ENCODE measurements around the gene MALSU1. TPM values are rescaled to one million over a fixed set of nuclear protein-coding genes. Genes with fewer than 3 reads are reported as not detected.

The MALSU1 gene
- 49.2 and 56.2 TPM in 2 replicates for total RNA-seq

- intact Hi-C loops (cut with micrococcal nuclease) = loop anchor here (1.0 to 2.0 kb wide), 12 partner anchors 10 to 476 kb away; partner anchors contain the start of genes CCDC126, HYCC1, KLHL7 and NUP42
Observed at GRCh38 chr7:23298885-23299769, at the start of gene MALSU1. MALSU1 (plus strand) TSS chr7:23299339; CDS start chr7:23299353, 14 bp downstream.

- intact Hi-C loops (cut with micrococcal nuclease) = no loop called here
Observed at GRCh38 chr7:23249486-23249885, 49.7 kb upstream of the MALSU1 start.

- intact Hi-C loops (cut with micrococcal nuclease) = no loop called here
Observed at GRCh38 chr7:23254051-23254681, 45.0 kb upstream of the MALSU1 start.

GRCh38 chr7:23256731-23257130 lies 42.4 kb upstream of the MALSU1 start:
- intact Hi-C loops (cut with micrococcal nuclease) = no loop called here

- intact Hi-C loops (cut with micrococcal nuclease) = loop anchor here (10.0 kb wide), 1 partner anchor 634 kb away; no protein-coding TSS in a partner anchor
Observed at GRCh38 chr7:23260371-23260770, 38.8 kb upstream of the MALSU1 start.

GRCh38 chr7:23261843-23262452 lies 37.2 kb upstream of the MALSU1 start:
- intact Hi-C loops (cut with micrococcal nuclease) = loop anchor here (1.0 to 10.0 kb wide), 3 partner anchors 77 to 633 kb away; no protein-coding TSS in a partner anchor

- intact Hi-C loops (cut with micrococcal nuclease) = loop anchor here (10.0 kb wide), 1 partner anchor 630 kb away; no protein-coding TSS in a partner anchor
Observed at GRCh38 chr7:23264916-23265458, 34.2 kb upstream of the MALSU1 start.

GRCh38 chr7:23266918-23267317 lies 32.2 kb upstream of the MALSU1 start:
- intact Hi-C loops (cut with micrococcal nuclease) = loop anchor here (10.0 kb wide), 1 partner anchor 628 kb away; no protein-coding TSS in a partner anchor

GRCh38 chr7:23267357-23267756 lies 31.8 kb upstream of the MALSU1 start:
- intact Hi-C loops (cut with micrococcal nuclease) = loop anchor here (10.0 kb wide), 1 partner anchor 627 kb away; no protein-coding TSS in a partner anchor

GRCh38 chr7:23268167-23268566 lies 31.0 kb upstream of the MALSU1 start:
- intact Hi-C loops (cut with micrococcal nuclease) = loop anchor here (10.0 kb wide), 1 partner anchor 627 kb away; no protein-coding TSS in a partner anchor

- intact Hi-C loops (cut with micrococcal nuclease) = loop anchor here (10.0 kb wide), 1 partner anchor 626 kb away; no protein-coding TSS in a partner anchor
Observed at GRCh38 chr7:23268746-23269145, 30.4 kb upstream of the MALSU1 start.

GRCh38 chr7:23272275-23272674 lies 26.9 kb upstream of the MALSU1 start:
- intact Hi-C loops (cut with micrococcal nuclease) = loop anchor here (2.0 to 10.0 kb wide), 4 partner anchors 75 to 1303 kb away; partner anchors contain the start of gene PALS2

GRCh38 chr7:23273141-23273599 lies 26.0 kb upstream of the MALSU1 start:
- intact Hi-C loops (cut with micrococcal nuclease) = loop anchor here (1.0 to 10.0 kb wide), 14 partner anchors 26 to 1302 kb away; partner anchors contain the start of genes IGF2BP3, KLHL7, MALSU1 and PALS2

GRCh38 chr7:23275912-23276311 lies 23.2 kb upstream of the MALSU1 start:
- intact Hi-C loops (cut with micrococcal nuclease) = loop anchor here (10.0 kb wide), 2 partner anchors 421 to 1299 kb away; partner anchors contain the start of gene PALS2

GRCh38 chr7:23276376-23276775 lies 22.8 kb upstream of the MALSU1 start:
- intact Hi-C loops (cut with micrococcal nuclease) = loop anchor here (10.0 kb wide), 2 partner anchors 422 to 1298 kb away; partner anchors contain the start of gene PALS2

- intact Hi-C loops (cut with micrococcal nuclease) = loop anchor here (1.0 to 10.0 kb wide), 9 partner anchors 22 to 1298 kb away; partner anchors contain the start of genes MALSU1 and PALS2
Observed at GRCh38 chr7:23276947-23277346, 22.2 kb upstream of the MALSU1 start.

GRCh38 chr7:23277359-23277989 lies 21.7 kb upstream of the MALSU1 start:
- intact Hi-C loops (cut with micrococcal nuclease) = loop anchor here (1.0 to 10.0 kb wide), 9 partner anchors 22 to 1297 kb away; partner anchors contain the start of genes MALSU1 and PALS2

- intact Hi-C loops (cut with micrococcal nuclease) = loop anchor here (10.0 kb wide), 2 partner anchors 425 to 1295 kb away; partner anchors contain the start of gene PALS2
Observed at GRCh38 chr7:23279819-23280525, 19.2 kb upstream of the MALSU1 start.

GRCh38 chr7:23283086-23283485 lies 16.1 kb upstream of the MALSU1 start:
- intact Hi-C loops (cut with micrococcal nuclease) = no loop called here

Data from T-helper 1 cell treated with Interleukin-12 subunit alpha and Interleukin-12 subunit beta and Interleukin-4 antibody, amounts not matched to agents 30 ng/mL and 1 ng/mL, for 36 hours (primary cell).